OCI-LY1 (cell line): ENCODE data around the gene MACROD2.

Experiments
- H2AFZ ChIP-seq: fragments of 200-600 bp; sonication (generic), shearing (Covaris generic); 2 replicates; pipeline ENCODE4 v1.6.0; 2014; ENCODE audit warnings: antibody characterized with exemption, mild to moderate bottlenecking, low read length
- H3F3A ChIP-seq: fragments of 200-600 bp; sonication (generic), shearing (Covaris generic); 2 replicates; pipeline ENCODE4 v1.6.0; 2014; ENCODE audit warnings: mild to moderate bottlenecking, antibody characterized with exemption, low read length, moderate library complexity; ENCODE audit not compliant: insufficient read depth
- H3K27ac ChIP-seq: fragments of 200-600 bp; sonication (generic); 2 replicates; pipeline ENCODE4 v1.5.1; 2014; ENCODE audit warnings: low read length, mixed run types, mild to moderate bottlenecking, low read depth; ENCODE audit not compliant: poor library complexity, severe bottlenecking
- H3K27me3 ChIP-seq: fragments of 200-600 bp; sonication (generic); 2 replicates; pipeline ENCODE4 v1.6.0; 2014; ENCODE audit warnings: antibody characterized with exemption, mild to moderate bottlenecking, low read length, moderate library complexity; ENCODE audit not compliant: insufficient read depth
- H3K36me3 ChIP-seq: fragments of 200-600 bp; sonication (generic); 2 replicates; pipeline ENCODE4 v1.6.1; 2014; ENCODE audit warnings: mild to moderate bottlenecking, antibody characterized with exemption, low read length, moderate library complexity, mixed read lengths; ENCODE audit not compliant: insufficient read depth
- H3K4me1 ChIP-seq: fragments of 200-600 bp; sonication (generic); 2 replicates; pipeline ENCODE4 v1.5.1; 2014; ENCODE audit warnings: mild to moderate bottlenecking, low read length, moderate library complexity; ENCODE audit not compliant: insufficient read depth, severe bottlenecking
- H3K4me2 ChIP-seq: fragments of 200-600 bp; sonication (generic), shearing (Covaris generic); 2 replicates; pipeline ENCODE4 v1.6.1; 2014; ENCODE audit warnings: low read length
- H3K4me3 ChIP-seq: fragments of 200-600 bp; sonication (generic); 2 replicates; pipeline ENCODE4 v1.5.1; 2014; ENCODE audit warnings: low read length, low read depth, mild to moderate bottlenecking, mixed read lengths; ENCODE audit not compliant: poor library complexity, severe bottlenecking
- H3K79me2 ChIP-seq: fragments of 200-600 bp; shearing (Covaris generic); 2 replicates; pipeline ENCODE4 v1.6.1; 2016; ENCODE audit warnings: mixed run types, low read length, mixed read lengths; ENCODE audit not compliant: insufficient read depth
- H3K9ac ChIP-seq: fragments of 200-600 bp; sonication (generic), shearing (Covaris generic); 2 replicates; pipeline ENCODE4 v1.6.1; 2014; ENCODE audit warnings: mild to moderate bottlenecking, low read length, mixed read lengths
- H3K9me2 ChIP-seq: fragments of 200-600 bp; sonication (generic), shearing (Covaris generic); 2 replicates; pipeline ENCODE4 v1.6.1; 2014; ENCODE audit warnings: low read depth, mild to moderate bottlenecking, low read length, mixed read lengths
- H3K9me3 ChIP-seq: fragments of 200-600 bp; shearing (Covaris generic); 2 replicates; pipeline ENCODE4 v1.6.1; 2014; ENCODE audit warnings: low read length, mixed read lengths
- H4K20me1 ChIP-seq: fragments of 200-600 bp; sonication (generic), shearing (Covaris generic); 2 replicates; pipeline ENCODE4 v1.6.0; 2016; ENCODE audit warnings: mild to moderate bottlenecking, low read length; ENCODE audit not compliant: insufficient read depth
- CTCF ChIP-seq: fragments of 200-600 bp; sonication (generic), shearing (Covaris generic); IDR thresholded peaks from 2 replicates; pipeline ENCODE4 v1.5.1; 2017; ENCODE audit warnings: mild to moderate bottlenecking, antibody characterized with exemption, low read length, moderate library complexity, mixed read lengths
- EZH2 ChIP-seq: fragments of 200-600 bp; sonication (generic), shearing (Covaris generic); IDR thresholded peaks from 2 replicates; pipeline ENCODE4 v1.8.0; 2017; ENCODE audit warnings: borderline replicate concordance, mixed run types, mild to moderate bottlenecking, antibody characterized with exemption, low read length, moderate library complexity, mixed read lengths

Gene MACROD2

GRCh38 chr20:14332866-14333265, 337.6 kb downstream of the MACROD2 start:
- no peaks in the 10 kb centered on the region for H3K9me2 ChIP-seq
- H3K4me1 ChIP-seq = no peaks in the 10 kb centered on the region
- no peak for TF ChIP-seq EZH2
- no peak for TF ChIP-seq CTCF
- no peaks in the 10 kb centered on the region for H3K36me3 ChIP-seq
- H3K4me3 ChIP-seq = no peak overlapping the region
- H3K9me3 ChIP-seq = no peaks in the 10 kb centered on the region
- H3K27me3 ChIP-seq = no peaks in the 10 kb centered on the region
- H3K79me2 ChIP-seq = no peaks in the 10 kb centered on the region
- H3F3A ChIP-seq = no peaks in the 10 kb centered on the region
- H3K4me2 ChIP-seq = no peak overlapping the region
- H4K20me1 ChIP-seq = no peaks in the 10 kb centered on the region
- H3K9ac ChIP-seq = no peak overlapping the region
- H3K27ac ChIP-seq = no peak overlapping the region
- no peak overlapping the region for H2AFZ ChIP-seq

- Histone ChIP-seq H2AFZ (no peak overlapping the region), H3K9me3 (no peaks in the 10 kb centered on the region), H3K36me3 (no peaks in the 10 kb centered on the region), H3K4me2 (no peak overlapping the region), H3K9me2 (no peaks in the 10 kb centered on the region), H3K9ac (no peak overlapping the region), H3K4me3 (no peak overlapping the region), H3K79me2 (no peaks in the 10 kb centered on the region), H4K20me1 (no peaks in the 10 kb centered on the region), H3K27me3 (no peaks in the 10 kb centered on the region), H3K4me1 (no peaks in the 10 kb centered on the region), H3K27ac (no peak overlapping the region), H3F3A (no peaks in the 10 kb centered on the region)
- TF ChIP-seq EZH2 (no peak), CTCF (no peak)
These were observed 338.4 kb downstream of the MACROD2 start for GRCh38 chr20:14333721-14334120.

GRCh38 chr20:14334306-14334930, 339.1 kb downstream of the MACROD2 start:
- TF ChIP-seq EZH2 = no peak
- peak; percentile 13; the same call in 1 of the 2 replicates for TF ChIP-seq CTCF
- Histone ChIP-seq H4K20me1 (no peaks in the 10 kb centered on the region), H3F3A (no peaks in the 10 kb centered on the region), H3K9ac (no peak overlapping the region), H3K4me2 (no peak overlapping the region), H3K4me3 (no peak overlapping the region), H3K9me2 (no peaks in the 10 kb centered on the region), H3K4me1 (no peaks in the 10 kb centered on the region), H3K9me3 (no peaks in the 10 kb centered on the region), H2AFZ (no peak overlapping the region), H3K27me3 (no peaks in the 10 kb centered on the region), H3K27ac (no peak overlapping the region), H3K79me2 (no peaks in the 10 kb centered on the region), H3K36me3 (no peaks in the 10 kb centered on the region)
